ENCODE data around the gene NLGN1. TPM values are rescaled to one million over a fixed set of nuclear protein-coding genes. Genes with fewer than 3 reads are reported as not detected.
"Not testable (repeated sequence)": the region's sequence is repeated elsewhere in the genome, so short reads cannot be mapped to it uniquely, and the experiment has no call there.

Gene NLGN1
- total RNA-seq, 1 donor: 0.10 TPM

DNA sequence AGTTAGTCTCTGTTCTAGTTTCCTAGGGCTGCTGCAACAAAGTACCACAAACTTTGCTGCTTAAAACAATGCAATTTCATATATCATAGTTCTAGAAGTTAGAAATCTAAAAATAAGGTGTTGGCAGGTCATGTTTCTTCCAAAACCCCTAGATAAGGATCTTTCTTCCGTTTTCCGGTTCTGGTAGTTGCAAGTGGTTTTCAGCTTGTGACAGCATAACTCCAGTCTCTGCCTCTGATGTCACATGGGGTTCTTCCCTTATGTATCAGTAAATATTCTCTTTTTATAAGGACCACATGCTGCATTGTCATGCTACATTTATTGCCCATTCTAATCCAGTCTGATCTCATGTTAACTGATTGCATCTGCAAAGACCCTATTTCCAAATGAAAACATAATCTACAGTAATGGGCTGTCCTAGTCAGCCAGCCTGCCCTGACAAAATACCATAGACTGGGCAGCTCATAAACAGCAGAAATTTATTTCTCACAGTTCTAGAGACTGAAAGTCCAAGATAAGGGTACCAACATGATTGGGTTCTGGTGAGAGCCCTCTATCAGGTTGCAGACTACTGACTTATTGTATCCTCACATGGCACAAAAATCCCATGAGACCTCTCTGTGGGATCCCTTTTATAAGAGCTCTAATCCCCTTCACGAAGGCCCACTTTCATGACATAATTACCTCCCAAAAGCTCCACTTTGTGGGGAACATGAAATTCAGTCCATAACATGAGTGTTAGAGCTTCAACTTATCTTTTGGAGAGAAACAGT is 819.6 kb downstream of the NLGN1 start:
- H3K9me3 ChIP-seq (ENCODE audit: low read depth, low read length): no peaks in the 10 kb centered on the region
- no peak overlapping the region for H3K4me3 ChIP-seq (ENCODE audit: low read length)
- H3K4me1 ChIP-seq (ENCODE audit: insufficient read depth, low read length): no peaks in the 10 kb centered on the region
- H3K27me3 ChIP-seq (ENCODE audit: insufficient read depth, low read length): no peaks in the 10 kb centered on the region

DNA sequence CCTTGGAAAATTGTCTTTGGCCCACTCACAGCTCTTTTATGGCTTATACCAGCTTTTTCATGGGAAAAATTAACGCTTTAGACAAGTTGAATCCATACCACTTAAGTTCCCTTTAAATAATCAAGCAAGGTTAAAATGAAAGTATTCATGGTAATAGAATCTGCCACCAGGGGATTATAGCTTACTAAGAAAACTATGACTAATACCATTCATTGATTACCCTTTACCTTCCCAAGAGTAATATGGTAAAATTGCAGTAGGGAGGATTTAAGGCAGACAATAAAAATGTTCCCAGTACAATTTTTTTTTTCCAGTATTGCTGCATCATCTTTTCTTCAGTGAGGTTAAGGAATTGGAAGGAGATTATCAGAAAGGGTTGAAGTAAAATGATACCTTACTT is 820.5 kb downstream of the NLGN1 start:
- H3K4me1 ChIP-seq (ENCODE audit: insufficient read depth, low read length): no peaks in the 10 kb centered on the region
- H3K27me3 ChIP-seq (ENCODE audit: insufficient read depth, low read length): no peaks in the 10 kb centered on the region
- H3K9me3 ChIP-seq (ENCODE audit: low read depth, low read length): no peaks in the 10 kb centered on the region
- no peak overlapping the region for H3K4me3 ChIP-seq (ENCODE audit: low read length)

DNA sequence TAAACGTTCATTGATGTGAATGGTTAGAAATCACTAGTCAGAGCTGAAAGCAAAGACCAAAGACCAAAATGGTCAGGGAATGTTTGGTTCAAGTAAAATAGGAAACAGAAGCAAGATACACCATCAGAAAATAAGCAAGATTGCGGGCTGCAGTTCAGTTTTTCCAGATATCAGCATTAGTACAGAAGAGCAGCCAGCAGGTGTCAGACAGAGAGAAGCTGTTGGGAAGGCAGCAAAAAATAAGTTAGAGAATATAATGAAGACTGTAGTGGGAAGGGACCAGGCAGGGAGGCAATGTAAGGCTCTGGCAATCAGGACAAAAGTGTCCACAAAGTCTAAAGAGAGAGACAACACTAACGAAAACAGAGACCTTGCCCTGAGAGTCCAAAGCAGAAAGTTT is 822.2 kb downstream of the NLGN1 start:
- Histone ChIP-seq H3K9me3 (ENCODE audit: low read depth, low read length) (no peaks in the 10 kb centered on the region), H3K27me3 (ENCODE audit: insufficient read depth, low read length) (no peaks in the 10 kb centered on the region), H3K4me1 (ENCODE audit: insufficient read depth, low read length) (no peaks in the 10 kb centered on the region), H3K4me3 (ENCODE audit: low read length) (no peak overlapping the region)

DNA sequence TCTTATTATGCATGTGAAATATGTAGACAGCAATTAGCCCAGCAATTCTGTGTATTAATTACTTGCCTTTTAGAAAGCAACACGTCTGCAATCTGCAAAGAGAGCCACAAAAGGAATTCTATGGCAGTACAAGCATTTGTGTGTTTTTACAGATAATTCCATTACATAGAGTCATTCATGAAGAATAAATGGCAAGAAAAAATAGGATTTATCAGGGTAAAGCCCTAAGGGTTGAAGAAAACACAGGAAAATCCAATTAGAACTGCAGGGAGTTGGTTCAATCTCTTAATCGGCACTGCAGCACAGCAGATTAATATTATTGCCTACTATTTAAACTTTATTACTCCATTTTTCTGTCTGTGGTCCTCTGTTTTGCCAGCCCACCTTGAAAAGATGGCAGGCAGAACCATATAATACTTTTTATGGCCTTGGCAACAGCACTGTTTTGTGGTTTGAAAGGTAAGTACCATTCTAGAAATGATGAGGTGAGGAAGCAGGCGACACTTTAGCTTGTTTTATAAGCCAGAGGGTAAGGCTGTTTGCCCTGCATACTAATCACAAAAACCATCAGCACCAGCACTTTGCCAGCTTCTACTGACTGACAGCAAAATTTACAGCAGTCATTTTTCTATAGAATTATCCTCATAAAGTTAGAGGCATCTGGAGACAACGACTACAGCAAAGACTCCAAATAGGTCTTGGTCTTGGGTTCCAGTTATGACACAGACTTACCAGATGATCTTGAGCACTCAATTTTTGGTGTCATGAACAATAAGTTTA is 823.4 kb downstream of the NLGN1 start:
- Histone ChIP-seq H3K4me1 (ENCODE audit: insufficient read depth, low read length) (no peaks in the 10 kb centered on the region), H3K9me3 (ENCODE audit: low read depth, low read length) (no peaks in the 10 kb centered on the region), H3K27me3 (ENCODE audit: insufficient read depth, low read length) (no peaks in the 10 kb centered on the region), H3K4me3 (ENCODE audit: low read length) (no peak overlapping the region)

DNA sequence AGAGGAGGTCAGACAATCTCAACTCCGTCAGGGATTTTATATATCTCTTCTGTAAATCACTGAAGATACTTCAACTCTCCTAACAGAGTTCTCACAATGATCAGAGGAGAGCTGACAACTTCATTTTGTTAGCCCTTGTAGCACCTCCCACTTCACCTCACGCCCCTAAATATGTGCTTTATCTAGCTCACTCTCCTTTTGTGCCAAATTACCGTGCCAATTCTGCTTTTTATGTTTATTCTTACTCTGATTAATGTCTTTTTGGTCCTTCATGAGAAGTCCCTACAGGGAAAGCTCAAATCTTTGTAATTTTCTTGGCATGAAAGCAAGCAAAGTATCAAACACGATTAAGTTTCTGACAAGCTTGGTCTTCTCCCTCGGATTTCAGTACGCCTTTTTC is 825.5 kb downstream of the NLGN1 start:
- Histone ChIP-seq H3K4me3 (ENCODE audit: low read length) (no peak overlapping the region), H3K27me3 (ENCODE audit: insufficient read depth, low read length) (no peaks in the 10 kb centered on the region), H3K4me1 (ENCODE audit: insufficient read depth, low read length) (no peaks in the 10 kb centered on the region), H3K9me3 (ENCODE audit: low read depth, low read length) (no peaks in the 10 kb centered on the region)

DNA sequence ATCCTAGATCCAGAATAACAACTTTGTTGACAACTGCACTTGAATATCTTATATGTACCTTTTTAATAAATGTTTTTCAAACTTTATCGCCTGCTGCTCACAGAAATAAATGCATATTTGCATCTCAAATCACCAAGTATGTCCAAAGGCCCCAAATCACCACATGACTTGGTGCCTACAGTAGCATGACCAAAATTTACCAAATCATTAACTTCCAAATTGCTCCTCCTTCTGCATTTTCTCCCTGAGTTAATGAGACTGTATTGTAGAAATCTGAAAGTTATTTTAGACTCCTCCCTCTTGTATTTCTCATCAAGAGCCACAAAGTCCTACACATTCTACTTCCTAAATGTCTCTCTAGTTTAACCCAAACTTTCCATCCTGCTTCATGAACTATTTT is 826.1 kb downstream of the NLGN1 start:
- H3K4me3 ChIP-seq (ENCODE audit: low read length): no peak overlapping the region
- no peaks in the 10 kb centered on the region for H3K4me1 ChIP-seq (ENCODE audit: insufficient read depth, low read length)
- no peaks in the 10 kb centered on the region for H3K27me3 ChIP-seq (ENCODE audit: insufficient read depth, low read length)
- H3K9me3 ChIP-seq (ENCODE audit: low read depth, low read length): no peaks in the 10 kb centered on the region

DNA sequence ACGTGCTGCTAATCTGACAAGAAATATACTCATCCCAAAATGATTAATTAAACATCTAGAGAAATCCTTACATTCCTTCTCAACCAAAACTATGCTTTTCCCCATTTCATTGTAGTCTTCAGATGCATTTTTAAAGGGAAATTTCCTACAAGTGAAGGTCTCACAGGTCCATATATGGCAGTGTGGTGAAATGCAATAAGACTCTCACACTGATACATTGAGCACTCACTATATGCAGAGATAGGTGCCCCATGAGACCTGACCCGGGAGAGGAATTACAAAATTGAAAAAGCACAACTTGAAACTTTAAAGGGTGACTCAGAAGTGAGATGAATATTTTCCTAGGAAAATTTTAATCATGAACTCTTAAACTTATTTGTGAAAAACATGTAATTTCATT is 832.4 kb downstream of the NLGN1 start:
- Histone ChIP-seq H3K9me3 (ENCODE audit: low read depth, low read length) (no peaks in the 10 kb centered on the region), H3K4me3 (ENCODE audit: low read length) (no peak overlapping the region), H3K27me3 (ENCODE audit: insufficient read depth, low read length) (no peaks in the 10 kb centered on the region), H3K4me1 (ENCODE audit: insufficient read depth, low read length) (no peaks in the 10 kb centered on the region)

DNA sequence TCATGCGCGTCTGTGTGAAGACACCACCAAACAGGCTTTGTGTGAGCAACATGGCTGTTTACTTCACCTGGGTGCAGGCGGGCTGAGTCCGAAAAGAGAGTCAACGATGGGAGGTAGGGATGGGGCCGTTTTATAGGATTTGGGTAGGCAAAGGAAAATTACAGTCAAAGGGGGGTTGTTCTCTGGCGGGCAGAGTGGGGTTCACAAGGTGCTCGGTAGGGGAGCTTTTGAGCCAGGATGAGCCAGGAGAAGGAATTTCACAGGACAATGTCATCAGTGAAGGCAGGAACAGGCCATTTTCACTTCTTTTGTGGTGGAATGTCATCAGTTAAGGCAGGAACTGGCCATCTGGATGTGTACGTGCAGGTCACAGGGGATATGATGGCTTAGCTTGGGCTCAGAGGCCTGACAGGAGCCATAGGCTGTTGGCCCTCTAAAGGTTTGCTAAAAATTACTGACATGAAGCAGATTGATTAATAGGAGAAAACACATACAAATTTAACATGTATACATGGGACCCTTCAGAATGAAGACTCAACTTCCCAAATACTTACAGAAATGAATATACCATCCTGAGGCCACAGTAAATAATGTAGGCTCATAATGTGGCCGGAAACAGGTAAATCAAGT is 834.6 kb downstream of the NLGN1 start:
- H3K4me3 ChIP-seq (ENCODE audit: low read length); H3K4me1 ChIP-seq (ENCODE audit: insufficient read depth, low read length); H3K27me3 ChIP-seq (ENCODE audit: insufficient read depth, low read length); H3K9me3 ChIP-seq (ENCODE audit: low read depth, low read length): not testable (repeated sequence)

DNA sequence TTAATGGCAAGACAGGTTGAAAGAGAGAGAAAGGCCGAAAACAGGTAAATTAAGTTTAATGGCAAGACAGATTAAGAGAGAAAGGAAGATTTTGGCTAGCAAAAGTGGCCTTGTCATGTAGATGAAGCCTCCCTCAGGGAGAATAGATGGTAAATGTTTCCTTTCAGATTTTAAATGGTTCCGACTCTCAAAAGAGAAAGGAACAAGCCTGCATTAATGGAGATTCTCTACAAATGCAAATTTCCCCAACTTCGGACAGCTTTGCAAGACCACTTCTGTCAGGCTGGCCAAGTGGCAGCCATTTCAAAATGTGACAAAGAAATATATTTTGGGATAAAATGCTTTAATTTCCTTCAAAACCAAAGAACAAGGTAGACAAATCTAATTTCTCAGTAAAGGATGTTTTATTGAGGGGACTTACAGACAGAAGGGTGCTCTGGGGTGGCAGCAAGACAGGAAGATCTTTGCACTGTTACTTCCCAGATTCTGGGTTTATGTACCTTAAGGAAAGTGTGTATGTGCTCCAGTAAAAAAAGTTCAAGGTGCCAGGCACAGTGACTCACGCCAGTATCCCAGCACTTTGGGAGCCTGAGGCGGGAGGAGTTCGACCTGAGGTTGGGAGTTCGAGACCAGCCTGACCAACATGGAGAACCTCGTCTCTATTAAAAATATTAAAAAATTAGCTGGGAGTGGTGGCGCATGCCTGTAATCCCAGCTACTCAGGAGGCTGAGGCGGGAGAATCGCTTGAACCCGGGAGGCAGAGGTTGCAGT is 835.3 kb downstream of the NLGN1 start:
- Histone ChIP-seq H3K9me3 (ENCODE audit: low read depth, low read length) (no peaks in the 10 kb centered on the region), H3K4me1 (ENCODE audit: insufficient read depth, low read length) (no peaks in the 10 kb centered on the region), H3K4me3 (ENCODE audit: low read length) (no peak overlapping the region), H3K27me3 (ENCODE audit: insufficient read depth, low read length) (no peaks in the 10 kb centered on the region)

DNA sequence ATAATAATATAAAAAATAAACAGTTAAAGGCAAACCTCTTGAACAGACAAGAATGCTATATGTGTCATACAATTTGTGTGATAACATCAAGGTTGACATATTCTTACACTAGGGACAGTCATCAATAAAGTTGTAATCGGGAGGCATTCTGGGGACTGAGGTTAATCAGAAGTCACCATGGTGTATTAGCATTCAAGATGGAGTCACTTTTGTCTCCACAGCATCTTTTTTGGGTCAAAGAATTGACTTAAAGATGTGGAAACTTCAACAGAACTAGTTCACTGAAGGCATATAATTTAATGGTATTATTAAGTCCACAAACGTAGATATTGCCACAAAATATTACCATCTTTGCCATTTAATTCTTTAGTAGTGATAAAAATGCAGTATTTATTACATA is 836.0 kb downstream of the NLGN1 start:
- H3K9me3 ChIP-seq (ENCODE audit: low read depth, low read length): no peaks in the 10 kb centered on the region
- no peaks in the 10 kb centered on the region for H3K27me3 ChIP-seq (ENCODE audit: insufficient read depth, low read length)
- H3K4me1 ChIP-seq (ENCODE audit: insufficient read depth, low read length): no peaks in the 10 kb centered on the region
- H3K4me3 ChIP-seq (ENCODE audit: low read length): no peak overlapping the region

DNA sequence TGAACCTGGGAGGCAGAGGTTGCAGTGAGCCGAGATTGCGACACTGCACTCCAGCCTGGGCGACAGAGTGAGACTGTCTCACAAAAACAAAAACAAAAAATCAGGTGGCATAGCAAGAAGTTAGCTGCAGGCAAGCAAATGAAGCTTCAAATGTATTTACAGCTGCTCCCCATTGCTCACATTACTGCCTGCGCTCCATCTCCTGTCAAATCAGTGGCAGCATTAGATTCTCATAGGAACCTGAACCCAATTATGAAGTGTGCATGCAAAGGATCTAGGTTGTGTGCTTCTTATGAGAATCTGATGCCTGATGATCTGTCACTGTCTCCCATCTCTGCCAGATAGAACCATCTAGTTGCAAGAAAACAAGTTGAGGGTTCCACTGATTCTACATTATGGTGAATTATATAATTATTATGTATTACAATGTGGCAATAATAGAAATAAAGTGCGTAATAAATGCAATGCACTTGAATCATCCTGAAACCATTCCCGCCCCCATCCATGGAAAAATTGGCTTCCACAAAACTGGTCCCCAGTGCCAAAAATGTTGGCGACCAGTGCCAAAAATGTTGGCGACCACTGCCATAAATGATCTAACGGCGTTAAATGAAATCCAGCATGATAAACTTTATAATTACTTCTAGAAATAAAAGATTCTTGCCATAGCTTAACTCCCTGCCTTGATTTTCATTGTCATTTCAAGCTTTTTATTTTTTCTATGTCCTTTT is 844.9 kb downstream of the NLGN1 start:
- H3K27me3 ChIP-seq (ENCODE audit: insufficient read depth, low read length): no peaks in the 10 kb centered on the region
- H3K4me3 ChIP-seq (ENCODE audit: low read length): no peak overlapping the region
- H3K9me3 ChIP-seq (ENCODE audit: low read depth, low read length): no peaks in the 10 kb centered on the region
- no peaks in the 10 kb centered on the region for H3K4me1 ChIP-seq (ENCODE audit: insufficient read depth, low read length)

DNA sequence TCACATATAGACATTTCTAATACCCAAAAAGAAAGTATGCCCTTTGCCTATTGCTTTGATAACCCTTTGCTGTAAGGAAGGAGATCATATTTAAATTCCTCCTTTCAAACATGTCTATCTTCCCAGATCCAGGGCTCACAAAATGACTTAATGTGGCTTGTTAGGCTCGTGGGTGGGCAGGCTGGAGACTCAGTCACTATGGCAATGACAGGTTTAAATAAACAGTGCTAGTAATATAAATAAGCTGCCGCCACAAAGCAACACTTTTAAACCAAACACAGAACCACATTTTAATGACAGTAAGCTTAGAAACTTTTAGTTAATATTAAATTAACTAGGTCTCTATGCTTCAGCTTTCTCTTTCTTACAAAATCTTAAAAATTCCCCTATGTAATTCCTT is 845.6 kb downstream of the NLGN1 start:
- H3K4me3 ChIP-seq (ENCODE audit: low read length): no peak overlapping the region
- no peaks in the 10 kb centered on the region for H3K9me3 ChIP-seq (ENCODE audit: low read depth, low read length)
- H3K27me3 ChIP-seq (ENCODE audit: insufficient read depth, low read length): no peaks in the 10 kb centered on the region
- no peaks in the 10 kb centered on the region for H3K4me1 ChIP-seq (ENCODE audit: insufficient read depth, low read length)

DNA sequence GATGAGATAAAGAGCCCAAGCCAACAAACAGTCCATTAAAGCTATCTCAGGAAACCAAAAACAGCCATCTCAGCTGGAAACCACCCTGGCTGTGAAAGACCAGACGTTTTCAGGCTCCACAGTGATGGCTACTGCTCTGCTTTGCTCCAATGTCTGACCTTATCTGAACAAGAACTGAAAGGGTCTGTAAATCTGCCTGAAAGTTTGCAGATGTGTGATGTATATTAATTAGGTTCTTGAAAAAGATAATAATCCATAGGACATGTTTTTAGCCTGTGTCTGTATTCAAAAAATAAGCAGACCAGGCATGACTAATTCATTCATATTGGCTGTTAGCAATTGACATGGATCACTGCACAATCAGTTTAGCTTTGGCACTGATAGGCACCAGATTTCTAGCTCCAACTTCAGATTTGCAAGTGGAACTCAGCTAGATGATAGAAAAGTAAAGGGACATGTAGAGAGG is 850.2 kb downstream of the NLGN1 start:
- H3K4me1 ChIP-seq (ENCODE audit: insufficient read depth, low read length): no peaks in the 10 kb centered on the region
- H3K9me3 ChIP-seq (ENCODE audit: low read depth, low read length): no peaks in the 10 kb centered on the region
- H3K4me3 ChIP-seq (ENCODE audit: low read length): no peak overlapping the region
- no peaks in the 10 kb centered on the region for H3K27me3 ChIP-seq (ENCODE audit: insufficient read depth, low read length)

DNA sequence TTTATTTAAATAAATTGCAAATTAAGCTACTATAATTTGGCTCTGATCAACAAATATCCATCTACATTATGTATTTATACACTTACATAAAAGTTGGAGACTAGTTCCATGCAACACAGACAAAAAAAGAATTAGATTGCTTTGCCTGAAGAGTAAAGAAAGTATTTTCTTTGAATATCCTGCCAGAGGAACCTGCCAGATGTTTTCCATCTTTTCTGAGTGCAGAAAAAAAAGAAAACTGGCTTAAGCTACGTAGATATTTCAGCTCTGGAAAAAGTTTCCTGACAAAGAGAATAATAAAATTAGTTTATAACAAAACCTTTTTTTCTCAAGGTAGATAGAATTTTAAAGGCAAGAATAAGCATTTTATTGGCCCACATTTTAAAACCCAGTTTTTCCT is 854.1 kb downstream of the NLGN1 start:
- Histone ChIP-seq H3K4me3 (ENCODE audit: low read length) (no peak overlapping the region), H3K9me3 (ENCODE audit: low read depth, low read length) (no peaks in the 10 kb centered on the region)

More for the DNA sequence above, 854.1 kb downstream of the NLGN1 start:
- H3K4me1 ChIP-seq (ENCODE audit: insufficient read depth, low read length): no peaks in the 10 kb centered on the region
- H3K27me3 ChIP-seq (ENCODE audit: insufficient read depth, low read length): no peaks in the 10 kb centered on the region
